Omental fat pad (tissue), 4 donors: ENCODE measurements around the gene ABR. TPM values are rescaled to one million over a fixed set of nuclear protein-coding genes. Genes with fewer than 3 reads are reported as not detected.

Experiments
- ATAC-seq: fragments of 150-250 bp; one replicate; pipeline ENCODE4 v1.9.1; 2016; ENCODE audit warnings: mild to moderate bottlenecking, moderate library complexity; ENCODE audit not compliant: low FRiP score
- DNase-seq: peaks from one replicate; pipeline ENCODE4 v3.0.0-alpha.2; 2019; ENCODE audit warnings: low spot score
- CTCF ChIP-seq, 3 donors: fragments of 450-650 bp; IDR thresholded peaks; one replicate each; pipeline ENCODE4 v1.5.1; 2016 to 2017; ENCODE audit warnings: antibody characterized with exemption in 3 of 3, mild to moderate bottlenecking in 3 of 3, moderate library complexity in 2 of 3
- total RNA-seq, 4 donors: library from RNA; depleted of rRNA; stranded (reverse); fragments of >200 nt; gene quantifications; one replicate each; pipeline ENCODE4 v1.1.0, GENCODE V29; 2016

The ABR gene
- total RNA-seq, 4 donors from 2014 or later: 51.1 to 92.1 (median 75.8) TPM

GRCh38 chr17:1029922-1030644, 149.7 kb downstream of the ABR start:
- no peak for TF ChIP-seq CTCF (IDR thresholded peaks at IDR 0.05)
- DNase-seq (no peak), ATAC-seq (no peak)

GRCh38 chr17:1029196-1029921, 150.4 kb downstream of the ABR start:
- DNase-seq (no peak), ATAC-seq (no peak)
- TF ChIP-seq CTCF (IDR thresholded peaks at IDR 0.05): no peak

GRCh38 chr17:1027044-1027443, 152.7 kb downstream of the ABR start:
- no peak for DNase-seq
- no peak for ATAC-seq

GRCh38 chr17:1026599-1026975, 153.2 kb downstream of the ABR start:
- no peak for TF ChIP-seq CTCF (IDR thresholded peaks at IDR 0.05)
- DNase-seq (no peak), ATAC-seq (no peak)

More at GRCh38 chr17:1027044-1027443, 152.7 kb downstream of the ABR start:
- no peak for TF ChIP-seq CTCF (IDR thresholded peaks at IDR 0.05)

GRCh38 chr17:1025733-1026598, 153.8 kb downstream of the ABR start:
- ATAC-seq (no peak), DNase-seq (no peak)
- no peak for TF ChIP-seq CTCF (IDR thresholded peaks at IDR 0.05)

- ATAC-seq (no peak), DNase-seq (no peak)
- TF ChIP-seq CTCF (IDR thresholded peaks at IDR 0.05): no peak
Measured at GRCh38 chr17:1024076-1024475, 155.7 kb downstream of the ABR start.
